ENCODE results near the gene TENM4. TPM values are rescaled to one million over a fixed set of nuclear protein-coding genes. Genes with fewer than 3 reads are reported as not detected.
A peak's percentile ranks its signal among the peaks of the same experiment; 100 is the strongest.

TENM4 gene
- total RNA-seq, 4 donors from 2014 or later, result 5.5 to 12.3 (median 8.9) TPM

- H3K36me3 ChIP-seq, result no peaks in the 10 kb centered on the region
- no peaks in the 10 kb centered on the region for H3K4me1 ChIP-seq
- no peak overlapping the region for H3K27ac ChIP-seq
- H3K9me3 ChIP-seq, result no peaks in the 10 kb centered on the region
- no peaks in the 10 kb centered on the region for H3K27me3 ChIP-seq
- TF ChIP-seq POLR2AphosphoS5 (IDR thresholded peaks at IDR 0.05) (no peak), EP300 (IDR thresholded peaks at IDR 0.05) (no peak), CTCF (IDR thresholded peaks at IDR 0.05) (no peak), POLR2A (IDR thresholded peaks at IDR 0.05) (no peak)
- 87 to 100% methylated on average over 2 of the region's 3 CpGs for WGBS, 2 donors (ENCODE audit: low coverage in 1 of 2)
- no peak overlapping the region for H3K4me3 ChIP-seq
- no peak for ATAC-seq
Observed at GRCh38 chr11:78820741-78821140, 620.1 kb downstream of the TENM4 start.

DNA sequence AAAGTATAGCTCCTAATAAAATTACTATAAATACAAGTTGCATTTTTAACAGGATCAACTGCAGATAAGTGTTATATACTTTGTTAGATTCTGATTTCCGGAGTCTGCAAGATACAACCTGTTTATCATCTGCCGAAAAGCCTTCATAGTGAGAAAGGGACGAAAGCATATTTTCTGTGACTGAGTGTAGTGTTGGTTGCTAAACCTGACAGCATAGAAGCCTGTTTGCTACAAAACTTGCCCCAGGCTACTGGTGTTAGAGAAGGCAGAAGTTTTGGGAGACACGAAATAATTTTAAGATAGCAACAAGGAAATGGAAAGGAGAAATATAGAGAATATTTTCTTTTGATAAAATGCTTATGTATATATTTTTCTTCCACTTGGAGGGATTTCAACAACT is 622.6 kb downstream of the TENM4 start:
- Histone ChIP-seq H3K27ac (no peak overlapping the region), H3K36me3 (no peaks in the 10 kb centered on the region), H3K4me3 (no peak overlapping the region), H3K27me3 (no peaks in the 10 kb centered on the region), H3K4me1 (peaks cover 0 to 12% (median 0%) of the 10 kb centered on the region in 3 donors), H3K9me3 (no peaks in the 10 kb centered on the region)
- 78 to 82% methylated on average over 4 of the region's 4 CpGs for WGBS, 2 donors (ENCODE audit: low coverage in 1 of 2)
- ATAC-seq, result no peak
- no peak for TF ChIP-seq CTCF (IDR thresholded peaks at IDR 0.05)

GRCh38 chr11:78815831-78816230 is 625.0 kb downstream of the TENM4 start:
- Histone ChIP-seq H3K27me3 (no peaks in the 10 kb centered on the region), H3K9me3 (no peaks in the 10 kb centered on the region), H3K4me3 (no peak overlapping the region), H3K36me3 (no peaks in the 10 kb centered on the region), H3K27ac (no peak overlapping the region), H3K4me1 (peaks cover 0 to 36% (median 0%) of the 10 kb centered on the region in 3 donors)
- no peak for TF ChIP-seq POLR2AphosphoS5 (IDR thresholded peaks at IDR 0.05)
- TF ChIP-seq POLR2A (IDR thresholded peaks at IDR 0.05), result no peak
- TF ChIP-seq EP300 (IDR thresholded peaks at IDR 0.05), result no peak
- 97 to 100% methylated on average over 3 of the region's 6 CpGs for WGBS, 2 donors (ENCODE audit: low coverage in 1 of 2)
- no peak for ATAC-seq

DNA sequence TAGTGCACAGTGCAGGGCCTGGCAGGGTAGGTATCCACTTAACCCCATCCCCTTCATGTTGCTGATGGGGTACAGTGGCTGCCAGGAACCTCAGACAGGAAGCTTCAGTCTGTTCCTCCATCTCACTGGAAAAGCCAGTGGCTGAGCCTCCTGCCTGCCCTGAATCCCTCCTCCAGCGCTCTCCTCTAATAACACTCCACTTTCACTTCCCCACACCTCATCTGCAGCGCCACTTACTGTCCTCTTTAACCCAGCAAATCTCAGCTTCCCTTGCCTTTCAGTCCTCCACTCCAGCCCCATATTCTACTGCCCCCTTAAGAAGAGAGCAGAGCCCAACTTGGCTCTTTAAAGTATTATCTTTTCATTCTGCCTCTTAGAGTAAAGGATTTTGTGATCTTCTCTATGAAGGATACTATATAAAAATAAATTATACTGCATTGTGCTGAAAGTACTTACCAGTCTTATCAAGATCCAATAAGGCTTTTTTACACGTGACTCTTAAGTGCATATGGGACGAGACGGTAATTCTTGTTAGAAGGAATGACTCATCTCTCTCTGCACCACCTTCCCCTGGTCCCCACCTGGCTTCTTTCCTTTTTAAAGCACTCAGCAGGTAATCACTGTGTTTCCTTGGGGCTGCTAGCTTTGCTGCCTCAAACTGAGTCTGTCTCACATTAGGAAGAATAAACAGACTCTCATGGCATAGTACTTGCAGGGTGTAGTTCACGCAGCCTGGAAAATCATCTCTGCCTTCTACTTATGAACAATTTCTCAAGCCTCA is 628.1 kb downstream of the TENM4 start:
- Histone ChIP-seq H3K4me1 (peaks cover 9 to 60% (median 17%) of the 10 kb centered on the region in 3 donors), H3K4me3 (no peak overlapping the region), H3K36me3 (no peaks in the 10 kb centered on the region), H3K27ac (peak overlapping the region in 3 of 4 donors; percentile 40 to 83 (median 81)), H3K9me3 (no peaks in the 10 kb centered on the region), H3K27me3 (no peaks in the 10 kb centered on the region)
- WGBS, 2 donors (ENCODE audit: low coverage in 1 of 2), result 45 to 59% methylated on average over 5 to 6 of the region's 6 CpGs
- ATAC-seq, result peak; percentile 37
- TF ChIP-seq POLR2AphosphoS5 (IDR thresholded peaks at IDR 0.05) (no peak), POLR2A (IDR thresholded peaks at IDR 0.05) (no peak), CTCF (IDR thresholded peaks at IDR 0.05) (no peak), EP300 (IDR thresholded peaks at IDR 0.05) (no peak)

- Histone ChIP-seq H3K36me3 (no peaks in the 10 kb centered on the region), H3K27me3 (no peaks in the 10 kb centered on the region), H3K27ac (peak overlapping the region; percentile 78 to 88 (median 82)), H3K4me1 (peaks cover 9 to 60% (median 19%) of the 10 kb centered on the region in 3 donors), H3K4me3 (no peak overlapping the region), H3K9me3 (no peaks in the 10 kb centered on the region)
- no peak for TF ChIP-seq POLR2A (IDR thresholded peaks at IDR 0.05)
- no peak for TF ChIP-seq POLR2AphosphoS5 (IDR thresholded peaks at IDR 0.05)
- TF ChIP-seq EP300 (IDR thresholded peaks at IDR 0.05), result no peak
- no peak for TF ChIP-seq CTCF (IDR thresholded peaks at IDR 0.05)
- 20 to 27% methylated on average over 2 to 7 of the region's 7 CpGs for WGBS, 2 donors (ENCODE audit: low coverage in 1 of 2)
- peak; percentile 26 for ATAC-seq
Observed at GRCh38 chr11:78810559-78811009, 630.2 kb downstream of the TENM4 start.
